ENCODE results near the gene ITK. TPM values are rescaled to one million over a fixed set of nuclear protein-coding genes. Genes with fewer than 3 reads are reported as not detected.
"Not testable (repeated sequence)": the region's sequence is repeated elsewhere in the genome, so short reads cannot be mapped to it uniquely, and the experiment has no call there.

The ITK gene
- total RNA-seq, 1 donor from 2014 or later = 4.7 TPM

GRCh38 chr5:157210652-157211051, 30.0 kb downstream of the ITK start:
- not testable (repeated sequence) for DNase-seq (ENCODE audit: low spot score)

GRCh38 chr5:157212307-157212706, 31.7 kb downstream of the ITK start:
- no peak for DNase-seq (ENCODE audit: low spot score)

- no peak for DNase-seq (ENCODE audit: low spot score)
Observed at GRCh38 chr5:157213527-157214243, 33.0 kb downstream of the ITK start.

- no peak for DNase-seq (ENCODE audit: low spot score)
Observed at GRCh38 chr5:157214415-157214814, 33.8 kb downstream of the ITK start.

- DNase-seq (ENCODE audit: low spot score) = no peak
Observed at GRCh38 chr5:157214861-157215513, 34.3 kb downstream of the ITK start.

GRCh38 chr5:157215514-157216167, 35.0 kb downstream of the ITK start:
- no peak for DNase-seq (ENCODE audit: low spot score)

GRCh38 chr5:157216391-157217142, 35.9 kb downstream of the ITK start:
- DNase-seq (ENCODE audit: low spot score) = no peak

GRCh38 chr5:157217289-157218024, 36.8 kb downstream of the ITK start:
- no peak for DNase-seq (ENCODE audit: low spot score)

GRCh38 chr5:157219491-157220271, 39.0 kb downstream of the ITK start:
- no peak for DNase-seq (ENCODE audit: low spot score)

- no peak for DNase-seq (ENCODE audit: low spot score)
Observed at GRCh38 chr5:157221959-157222358, 41.3 kb downstream of the ITK start.

GRCh38 chr5:157222506-157223230, 42.0 kb downstream of the ITK start:
- no peak for DNase-seq (ENCODE audit: low spot score)

GRCh38 chr5:157225469-157226422, 45.1 kb downstream of the ITK start:
- no peak for DNase-seq (ENCODE audit: low spot score)

- no peak for DNase-seq (ENCODE audit: low spot score)
Observed at GRCh38 chr5:157230610-157231009, 50.0 kb downstream of the ITK start.

GRCh38 chr5:157232706-157233105, 52.1 kb downstream of the ITK start:
- DNase-seq (ENCODE audit: low spot score) = no peak

GRCh38 chr5:157233515-157233914, 52.9 kb downstream of the ITK start:
- no peak for DNase-seq (ENCODE audit: low spot score)

GRCh38 chr5:157236423-157236822, 55.8 kb downstream of the ITK start:
- no peak for DNase-seq (ENCODE audit: low spot score)

- no peak for DNase-seq (ENCODE audit: low spot score)
Observed at GRCh38 chr5:157241483-157241882, 60.8 kb downstream of the ITK start.

- not testable (repeated sequence) for DNase-seq (ENCODE audit: low spot score)
Observed at GRCh38 chr5:157244704-157245103, 64.1 kb downstream of the ITK start.

GRCh38 chr5:157245476-157245875, 64.8 kb downstream of the ITK start:
- DNase-seq (ENCODE audit: low spot score) = no peak
